Caki2 (cell line): ENCODE results near the gene SLC6A12. TPM values are rescaled to one million over a fixed set of nuclear protein-coding genes. Genes with fewer than 3 reads are reported as not detected.
"Not testable (repeated sequence)": the region's sequence is repeated elsewhere in the genome, so short reads cannot be mapped to it uniquely, and the experiment has no call there.

Experiments
- DNase-seq: peaks from one replicate; pipeline ENCODE4 v3.0.0-alpha.2; 2015; ENCODE audit warnings: low read depth
- in situ Hi-C: cut with HindIII; loops from 2 replicates; pipeline ENCODE4 v1.10.0; 2016; ENCODE audit warnings: low sequenced_read_pairs, low pct_unique_long_range_greater_than_20kb, mixed read lengths
- total RNA-seq: library from RNA; depleted of rRNA; stranded (reverse); fragments of >200 nt; shearing (Covaris generic); gene quantifications from 2 replicates; pipeline ENCODE4 v1.2.3, GENCODE V29; 2014; ENCODE audit warnings: low replicate concordance

The SLC6A12 gene
- total RNA-seq, 1 experiment from 2014 or later = 0.95 TPM

DNA sequence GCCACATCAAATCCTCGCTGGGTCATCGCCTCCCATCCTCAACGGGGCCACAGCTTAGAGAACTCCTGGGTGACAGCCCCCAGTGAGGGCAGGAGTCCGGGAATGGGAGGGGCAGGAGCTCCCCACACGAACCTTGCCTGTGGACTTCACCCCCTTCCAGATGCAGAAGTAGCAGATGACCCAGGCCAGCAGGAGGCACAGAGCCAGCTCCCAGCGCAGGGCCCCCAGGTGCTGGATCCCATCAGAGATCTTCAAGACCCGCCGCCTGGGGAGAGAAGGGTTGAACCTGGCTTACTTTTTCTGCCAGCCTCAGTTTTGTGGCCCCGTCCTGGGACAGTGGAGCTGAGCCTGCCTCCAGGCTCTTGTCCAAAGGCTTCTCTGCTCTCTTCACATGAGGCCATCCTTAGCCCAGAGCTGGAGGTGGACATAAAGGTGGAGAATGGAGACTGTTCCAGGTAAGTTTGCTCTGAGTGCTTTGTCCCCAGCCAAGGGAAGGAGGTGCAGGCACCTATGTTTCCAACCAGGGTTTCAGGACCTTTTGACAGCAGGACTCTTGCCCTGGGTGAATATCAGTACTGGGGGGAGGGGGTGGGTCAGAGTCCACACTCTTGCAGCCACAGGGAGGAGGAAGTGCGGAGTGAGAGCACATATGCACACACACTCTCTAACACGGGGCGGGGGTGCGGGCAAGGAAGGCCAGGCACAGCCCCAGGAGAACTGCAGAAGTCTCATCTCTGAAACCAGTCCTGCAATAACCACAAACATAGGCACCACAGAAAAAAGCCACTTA lies 23.3 kb upstream of the SLC6A12 start:
- in situ Hi-C loops = no loop called here
- DNase-seq = no peak

DNA sequence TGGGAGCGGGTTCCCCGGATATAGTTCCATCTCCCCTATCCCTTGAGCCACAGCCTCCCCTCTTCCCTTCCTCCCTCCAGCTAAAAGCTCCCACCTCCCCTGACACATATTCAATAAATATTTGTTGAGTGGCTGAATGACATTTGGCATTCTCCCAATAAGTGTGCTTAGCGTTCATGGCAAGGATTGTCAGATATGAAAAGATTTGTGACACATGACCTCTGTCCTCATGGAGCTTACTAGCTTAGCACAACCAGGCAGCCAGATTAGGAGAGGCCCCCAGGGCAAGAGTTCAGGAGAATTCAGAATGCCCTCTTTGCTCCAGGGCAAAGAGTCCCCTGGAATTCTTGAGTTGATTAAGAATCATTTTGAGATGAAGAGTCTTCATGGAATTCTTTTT lies 22.5 kb upstream of the SLC6A12 start:
- DNase-seq = no peak
- in situ Hi-C loops = no loop called here

DNA sequence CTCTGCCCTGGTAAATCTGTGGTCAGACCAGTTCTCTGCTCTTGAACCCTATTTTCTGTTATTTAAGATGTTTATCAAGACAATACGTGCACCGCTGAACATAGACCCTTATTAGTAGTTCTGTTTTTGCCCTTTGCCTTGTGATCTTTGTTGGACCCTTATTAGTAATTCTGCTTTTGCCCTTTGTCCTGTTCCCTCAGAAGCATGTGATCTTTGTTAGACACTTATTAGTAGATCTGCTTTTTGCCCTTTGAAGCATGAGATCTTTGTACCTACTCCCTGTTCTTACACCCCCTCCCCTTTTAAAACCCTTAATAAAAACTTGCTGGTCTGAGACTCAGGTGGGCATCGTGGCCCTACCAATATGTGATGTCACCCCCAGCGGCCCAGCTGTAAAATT lies 22.0 kb upstream of the SLC6A12 start:
- DNase-seq, in situ Hi-C loops: not testable (repeated sequence)

DNA sequence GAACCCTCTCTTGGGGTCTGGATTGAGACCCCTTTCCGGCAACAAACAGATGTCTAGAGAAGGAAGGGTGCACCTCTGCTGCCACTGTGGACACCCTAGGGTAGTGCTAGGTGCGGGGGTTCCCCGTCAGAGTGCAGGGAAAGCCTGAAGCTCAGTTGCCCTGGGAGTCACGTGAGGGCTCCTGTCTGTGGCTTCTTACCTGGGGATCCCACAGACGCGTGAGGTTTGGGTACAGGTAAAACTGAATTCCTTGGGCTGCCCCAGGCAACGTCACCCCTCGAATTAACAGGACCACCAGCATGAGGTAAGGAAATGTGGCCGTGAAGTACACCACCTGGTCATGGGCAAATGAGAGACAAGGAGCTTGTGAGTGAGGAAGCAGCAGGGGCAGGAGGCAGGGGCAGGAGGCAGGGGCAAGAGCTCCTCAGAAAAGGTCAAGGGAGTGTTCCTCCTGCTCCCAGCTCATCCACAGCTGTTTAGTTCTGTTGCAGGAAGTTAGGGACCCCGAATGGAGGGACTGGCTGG lies 21.0 kb upstream of the SLC6A12 start:
- no peak for DNase-seq
- in situ Hi-C loops = no loop called here

DNA sequence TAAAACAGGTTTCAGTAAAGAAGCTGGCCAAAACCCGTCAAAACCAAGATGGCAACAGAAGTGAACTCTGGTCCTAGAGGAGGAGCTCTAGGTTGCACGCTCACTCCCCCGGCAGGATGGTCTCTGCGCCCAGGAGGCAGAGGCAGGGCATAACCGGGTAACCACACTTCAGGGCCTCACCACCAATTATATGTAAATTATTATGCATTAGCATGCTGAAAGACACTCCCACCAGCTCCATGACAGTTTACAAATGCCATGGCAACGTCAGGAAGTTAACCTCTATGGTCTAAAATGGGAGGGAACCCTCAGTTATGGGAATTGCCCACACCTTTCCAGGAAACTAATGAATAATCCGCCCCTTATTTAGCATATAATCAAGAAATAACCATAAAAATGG lies 20.1 kb upstream of the SLC6A12 start:
- no peak for DNase-seq
- in situ Hi-C loops = no loop called here

DNA sequence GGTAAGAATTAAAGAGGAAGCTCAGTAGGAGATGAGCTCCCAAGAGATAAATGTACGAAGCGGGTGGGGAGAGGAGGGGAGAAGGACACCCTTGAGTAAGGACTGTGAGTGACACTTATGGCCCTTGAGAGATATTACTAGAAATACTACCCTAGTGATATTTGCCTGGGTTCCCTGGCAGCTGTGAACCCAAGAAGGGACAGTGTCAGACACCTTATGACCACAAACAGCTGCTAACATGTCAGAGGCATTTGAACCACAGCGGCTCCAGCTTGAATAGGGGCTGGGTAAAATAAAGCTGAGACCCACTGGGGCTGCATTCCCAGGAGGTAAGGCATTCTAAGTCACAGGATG lies 19.6 kb upstream of the SLC6A12 start:
- in situ Hi-C loops = no loop called here
- no peak for DNase-seq

DNA sequence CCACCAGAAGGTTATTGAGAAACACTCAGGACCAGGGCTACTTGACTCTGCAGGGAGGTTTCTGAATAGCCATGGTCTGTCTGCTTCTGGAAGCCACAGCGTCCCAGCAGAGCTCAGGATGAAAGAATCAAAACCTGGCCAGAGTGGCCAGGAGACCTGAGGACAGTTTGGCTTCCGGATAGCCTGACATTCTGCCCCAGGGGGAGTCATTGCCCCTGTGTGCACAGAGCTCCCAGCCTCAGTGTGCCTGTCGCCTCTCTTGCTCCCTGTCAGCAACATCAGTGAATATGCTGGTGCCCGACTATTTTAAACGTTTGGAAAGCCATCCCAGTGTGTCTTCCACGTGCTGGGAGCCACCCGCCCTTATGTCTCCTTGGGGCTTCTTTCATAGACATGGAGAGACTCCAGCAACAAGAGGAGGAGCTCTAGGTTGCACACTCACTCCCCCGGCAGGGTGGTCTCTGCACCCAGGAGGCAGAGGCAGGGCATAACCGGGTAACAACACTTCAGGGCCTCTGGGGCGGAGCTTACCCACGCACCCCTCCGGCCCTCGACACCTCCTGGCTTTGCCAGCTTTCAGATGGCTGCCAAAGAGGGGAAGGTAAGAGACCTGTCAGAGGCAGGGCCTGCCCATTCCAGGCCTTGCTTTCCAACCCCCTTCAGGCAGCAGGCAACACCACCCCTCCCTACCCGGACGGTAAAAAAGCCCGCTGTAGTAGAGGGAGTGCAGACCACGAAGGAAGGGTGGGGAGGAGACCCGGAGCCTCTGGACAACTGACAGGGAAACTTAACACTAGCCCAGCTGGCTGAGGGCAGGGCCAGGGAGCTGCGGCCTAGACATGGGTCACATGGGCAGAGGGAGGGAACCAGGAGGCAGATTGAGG lies 19.0 kb upstream of the SLC6A12 start:
- in situ Hi-C loops = no loop called here
- DNase-seq = no peak

DNA sequence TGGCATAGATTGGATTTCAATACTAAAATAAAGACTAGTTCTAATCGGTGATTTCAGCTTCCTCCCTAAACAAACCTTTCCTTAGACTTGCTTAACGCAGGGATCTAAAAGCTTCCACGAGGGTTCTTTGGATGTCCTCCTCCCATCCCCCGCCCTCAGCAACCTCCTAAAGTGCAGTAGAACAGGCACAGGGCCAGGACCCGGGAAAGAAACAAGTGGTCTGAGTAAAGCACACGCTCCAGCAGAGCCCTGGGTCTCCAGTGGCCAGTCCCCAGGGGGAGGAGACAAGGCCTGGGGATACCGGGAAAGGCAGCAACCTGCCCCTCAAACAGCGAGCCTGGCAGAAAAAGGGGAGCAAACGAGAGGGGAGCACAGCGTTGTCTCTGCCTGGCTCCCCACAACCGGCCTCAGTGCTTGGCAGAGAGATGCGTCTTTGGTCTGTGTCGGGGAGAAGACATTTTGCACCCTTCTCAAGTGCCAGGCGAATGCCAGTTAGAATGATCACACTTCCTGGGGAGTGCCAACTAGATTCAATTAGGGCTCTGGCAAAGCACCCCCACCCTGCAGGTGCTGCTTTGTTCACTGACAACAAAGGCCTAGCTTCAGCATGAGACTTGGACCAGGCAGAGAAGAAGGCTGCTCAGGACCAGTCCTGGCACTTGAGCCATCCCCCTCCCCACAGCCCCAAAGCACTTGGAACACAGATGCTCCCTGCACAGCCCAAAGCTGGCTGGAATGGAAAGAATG lies 17.1 kb upstream of the SLC6A12 start:
- no peak for DNase-seq
- in situ Hi-C loops = no loop called here

DNA sequence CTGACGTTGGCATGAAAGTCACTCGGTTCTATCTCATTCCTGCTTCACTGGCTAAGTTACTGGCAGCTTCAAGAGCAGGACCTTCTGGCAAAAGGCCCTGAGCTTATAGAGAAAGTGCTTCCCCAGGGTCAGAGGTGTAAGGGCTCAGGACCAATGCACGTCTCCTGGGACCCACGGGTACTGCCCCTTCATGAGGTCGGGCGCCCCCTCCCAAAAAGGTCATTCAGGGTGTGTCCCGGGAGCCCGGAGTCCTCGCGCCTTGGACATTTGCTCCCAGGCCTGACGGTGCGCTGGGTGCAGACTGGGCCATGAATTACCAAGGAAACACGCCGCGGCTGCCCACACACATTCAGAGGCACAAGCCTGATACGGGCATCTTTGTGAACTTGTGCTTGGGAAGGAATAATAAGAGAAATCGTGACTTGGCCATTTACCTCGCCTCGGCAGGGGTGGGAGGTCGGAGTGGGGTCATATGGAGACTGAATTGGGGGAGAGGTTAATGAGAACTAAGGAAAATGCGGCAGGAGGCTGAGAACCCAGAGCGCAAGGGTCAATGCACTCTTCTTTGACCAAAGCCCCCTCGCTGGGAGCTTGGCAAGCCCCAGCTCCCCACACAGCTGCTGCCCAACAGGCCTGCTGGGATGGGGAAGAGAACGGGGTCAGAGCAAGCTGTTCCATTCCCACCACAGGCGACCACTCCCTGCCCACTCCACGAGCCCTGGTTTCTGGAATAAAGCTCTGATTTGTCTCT lies 15.7 kb upstream of the SLC6A12 start:
- in situ Hi-C loops = no loop called here
- DNase-seq = no peak

DNA sequence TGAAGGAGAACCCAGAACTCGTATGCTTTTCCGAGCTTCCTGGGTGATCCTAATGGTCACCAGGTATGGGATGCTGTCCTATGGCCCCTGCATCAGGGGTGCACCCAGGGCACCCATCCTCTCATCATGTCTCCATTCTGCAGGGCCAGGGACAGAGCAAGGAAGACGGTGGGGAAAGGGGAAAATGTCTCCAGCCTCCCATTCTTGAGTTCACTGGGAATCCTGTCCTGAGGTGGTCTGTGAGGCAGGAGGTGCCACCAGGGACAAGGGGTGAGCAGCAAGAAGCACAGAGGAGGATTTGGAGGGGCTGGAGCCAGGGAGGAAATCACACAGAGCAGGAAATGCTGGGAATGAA lies 14.9 kb upstream of the SLC6A12 start:
- in situ Hi-C loops = no loop called here

DNA sequence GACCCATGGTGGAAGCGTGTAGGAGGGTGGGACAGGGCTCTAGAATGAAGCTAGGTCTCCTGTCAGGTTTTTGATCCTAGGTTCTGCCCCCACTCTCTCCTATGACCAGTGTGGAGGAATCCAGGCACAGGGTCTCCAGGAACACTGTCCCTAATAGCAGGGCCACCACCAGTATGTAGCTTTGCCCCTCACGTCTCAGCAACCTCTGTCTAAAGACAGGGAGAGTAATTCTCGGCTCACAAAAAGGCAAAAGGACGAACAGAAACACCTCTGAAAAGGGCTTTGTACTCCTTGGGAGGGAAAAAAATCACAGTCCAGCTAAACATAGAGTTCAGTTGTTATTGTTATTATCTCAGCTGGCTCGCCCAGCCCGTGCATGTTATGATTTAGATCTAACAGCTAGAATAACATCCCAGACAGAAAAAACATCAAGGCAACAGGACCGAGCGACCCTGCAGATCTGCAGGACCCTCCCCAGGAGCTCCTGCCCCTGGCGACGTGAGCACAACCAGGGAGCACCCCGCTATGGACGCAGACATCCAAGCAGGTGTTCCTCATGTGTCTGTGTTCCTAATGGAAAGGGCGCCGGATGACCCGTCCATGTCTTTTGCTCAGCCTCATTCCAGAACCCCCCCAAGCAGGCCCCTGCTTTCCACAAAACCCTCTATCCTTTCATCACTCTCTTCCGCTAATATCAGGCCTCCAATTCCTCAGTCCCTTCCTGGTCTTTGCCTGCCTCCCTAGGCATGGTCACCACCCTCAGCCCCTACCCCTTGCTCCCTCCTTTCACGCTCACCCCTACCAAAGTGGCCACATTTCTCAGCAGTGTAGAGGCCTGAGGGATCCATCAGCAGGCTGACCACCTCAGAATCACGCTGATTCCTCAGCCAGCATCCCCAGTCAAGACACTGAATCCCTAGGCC lies 14.2 kb upstream of the SLC6A12 start:
- in situ Hi-C loops = no loop called here
- no peak for DNase-seq

More for the DNA sequence above, 14.9 kb upstream of the SLC6A12 start:
- DNase-seq = no peak

DNA sequence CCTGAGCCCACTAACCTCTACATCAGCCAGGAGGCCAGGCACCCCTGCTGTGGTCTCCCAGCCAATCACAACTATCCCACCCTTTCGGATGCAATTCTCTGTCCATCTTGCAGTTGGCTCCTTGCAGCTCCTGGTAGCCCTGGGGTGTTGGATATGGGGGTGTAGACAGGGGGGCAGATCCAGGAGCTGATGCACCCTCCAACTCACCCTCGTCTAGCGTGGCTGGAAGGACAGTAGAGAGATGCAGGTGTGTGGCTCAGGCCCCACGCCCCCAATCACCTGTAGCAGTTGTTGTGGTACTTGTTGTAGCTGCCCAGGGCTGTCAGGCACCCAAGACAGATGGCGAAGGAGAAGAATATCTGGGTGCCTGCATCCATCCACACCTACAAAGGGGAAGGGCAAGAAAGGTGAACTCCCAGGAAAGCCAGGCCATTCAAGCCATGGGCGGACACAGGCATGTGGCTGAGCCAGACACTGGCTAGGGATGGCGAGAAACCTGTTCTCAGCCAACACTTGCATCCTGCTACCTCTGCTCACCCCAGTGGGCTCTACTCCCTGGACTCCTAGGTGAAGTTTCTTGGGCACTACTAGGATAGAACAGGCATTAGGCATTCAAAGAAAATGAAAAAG lies 13.4 kb upstream of the SLC6A12 start:
- DNase-seq = no peak
- in situ Hi-C loops = no loop called here

DNA sequence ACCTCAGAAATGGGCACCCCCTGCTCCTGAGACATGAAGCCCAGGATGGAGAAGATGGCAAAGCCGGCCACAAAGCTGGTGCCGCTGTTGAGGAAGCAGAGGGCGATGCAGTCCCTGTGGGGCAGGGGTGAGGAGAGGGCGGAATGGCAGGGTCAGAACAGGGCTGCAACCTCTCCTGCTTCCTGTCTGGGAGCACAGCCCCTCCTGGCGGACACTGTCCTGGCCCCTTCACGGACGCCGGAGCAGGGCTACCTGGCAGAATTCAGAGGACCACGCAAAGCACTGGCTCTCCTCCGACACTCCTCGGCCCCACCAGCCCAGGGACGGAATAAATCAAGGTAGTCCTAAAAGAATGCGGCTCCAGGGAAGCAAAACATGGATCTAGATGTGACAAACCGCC lies 12.4 kb upstream of the SLC6A12 start:
- no peak for DNase-seq
- in situ Hi-C loops = no loop called here

DNA sequence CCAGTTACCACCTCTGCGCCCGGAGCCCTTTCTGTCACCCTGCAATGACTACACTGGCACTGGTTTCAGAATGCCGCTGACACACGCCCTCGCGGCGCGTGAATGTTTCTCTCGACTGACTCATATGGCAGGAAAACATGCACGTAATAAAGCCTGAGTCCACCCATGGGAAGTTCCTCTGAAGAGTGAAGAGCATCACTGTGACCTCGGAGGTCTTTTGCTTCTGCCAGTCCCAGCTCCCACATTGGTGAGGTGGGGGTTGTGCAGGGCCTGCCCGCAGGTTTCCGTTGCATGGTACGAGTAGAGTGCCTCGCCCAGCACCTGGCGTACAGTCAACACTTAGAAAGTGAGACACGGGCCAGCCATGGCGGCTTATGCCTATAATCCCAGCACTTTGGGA lies 11.1 kb upstream of the SLC6A12 start:
- DNase-seq = no peak
- in situ Hi-C loops = no loop called here

DNA sequence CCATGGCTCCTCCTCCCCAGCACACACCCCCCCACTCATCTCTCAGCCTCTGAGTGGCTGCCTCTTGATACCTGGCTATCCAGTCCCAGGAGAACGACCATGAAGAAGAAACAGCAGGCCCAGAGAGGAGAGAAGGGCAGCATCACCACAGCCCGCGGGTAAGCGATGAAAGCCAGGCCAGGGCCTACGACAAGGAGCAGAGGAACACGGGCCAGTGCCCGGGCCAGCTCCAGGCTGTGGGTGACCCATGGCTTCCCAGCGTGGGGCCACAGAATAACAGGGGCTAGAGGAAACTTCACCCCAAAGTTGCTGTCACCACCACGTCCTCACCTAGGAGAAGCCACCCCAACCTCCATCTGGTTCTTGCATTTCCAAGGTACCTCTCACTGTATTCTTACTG lies 10.4 kb upstream of the SLC6A12 start:
- in situ Hi-C loops = no loop called here
- DNase-seq = no peak

DNA sequence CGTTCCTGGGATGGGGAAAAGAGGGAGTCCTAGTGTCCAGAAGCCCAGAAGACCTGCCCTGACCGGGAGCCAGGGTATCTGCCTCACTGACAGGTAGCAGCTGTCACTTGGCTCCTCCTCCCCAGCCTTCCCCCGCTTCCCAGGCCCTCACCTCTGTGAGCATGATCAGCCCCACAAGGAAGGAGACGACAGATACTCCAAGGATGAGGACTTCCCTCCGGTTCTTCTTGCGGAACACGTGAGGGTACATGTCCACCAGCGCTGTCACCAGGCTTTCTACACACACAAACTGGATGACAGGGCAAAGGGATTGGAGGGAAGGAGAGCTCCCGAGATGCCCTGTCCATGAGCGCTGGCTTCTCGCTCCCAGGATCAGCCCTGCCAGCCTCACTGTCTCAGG lies 9.9 kb upstream of the SLC6A12 start:
- in situ Hi-C loops = no loop called here
- DNase-seq = no peak

DNA sequence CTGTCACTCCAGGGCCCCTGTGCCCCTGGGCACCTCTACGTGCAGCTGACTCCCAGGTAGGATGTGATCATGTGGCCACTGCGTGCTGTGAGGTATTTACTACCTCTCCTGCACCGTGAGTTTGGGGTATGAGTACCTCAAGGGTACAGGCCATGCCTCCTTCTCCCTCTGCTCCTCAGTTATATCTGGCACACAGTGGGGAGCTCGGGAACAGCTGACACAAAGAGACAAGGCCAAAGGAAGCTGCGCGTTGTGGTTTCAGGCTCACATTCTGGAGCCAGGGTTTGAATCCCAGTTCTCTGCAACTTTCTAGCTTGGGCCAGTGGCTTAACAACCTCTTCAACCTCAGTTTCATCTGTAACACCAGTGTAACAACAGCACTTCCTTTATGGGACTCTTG lies 7.8 kb upstream of the SLC6A12 start:
- DNase-seq = no peak
- in situ Hi-C loops = no loop called here
